CD14-positive monocyte (primary cell): ENCODE data around the gene CXCL10. TPM values are rescaled to one million over a fixed set of nuclear protein-coding genes. Genes with fewer than 3 reads are reported as not detected.

Experiments
- DNase-seq, 3 donors: peaks; one replicate each; pipeline ENCODE4 v3.0.0-alpha.2; 2011 to 2022
- H2AFZ ChIP-seq: 2 replicates; pipeline ENCODE4 v1.6.0; 2012; ENCODE audit warnings: mild to moderate bottlenecking, low read depth, low read length, inconsistent platforms; ENCODE audit not compliant: insufficient read depth, poor library complexity, severe bottlenecking
- H3K27ac ChIP-seq, 2 donors: 1 replicate in 1 of 2; 2 replicates in 1 of 2; pipeline ENCODE4 v1.5.1; 2012 to 2013; ENCODE audit warnings: low read length in 2 of 2, control low read depth in 1 of 2, inconsistent platforms in 1 of 2, low read depth in 1 of 2, mild to moderate bottlenecking in 1 of 2
- H3K27me3 ChIP-seq, 2 donors: one replicate each; pipeline versions ENCODE4 v1.6.0 to v1.6.1; 2011 to 2013; ENCODE audit warnings: low read length in 2 of 2; ENCODE audit not compliant: control insufficient read depth in 2 of 2, insufficient read depth in 2 of 2
- H3K36me3 ChIP-seq, 2 donors: replicated peaks in 1 of 2; 1 replicate in 1 of 2; 2 replicates in 1 of 2; pipeline versions ENCODE4 v1.5.1 to v1.6.1; 2012 to 2013; ENCODE audit warnings: low read length in 2 of 2, control low read depth in 1 of 2, inconsistent platforms in 1 of 2, mild to moderate bottlenecking in 1 of 2; ENCODE audit not compliant: insufficient read depth in 2 of 2, control insufficient read depth in 1 of 2
- H3K4me1 ChIP-seq, 2 donors: 1 replicate in 1 of 2; 2 replicates in 1 of 2; pipeline versions ENCODE4 v1.5.1 to v1.6.1; 2012 to 2013; ENCODE audit warnings: low read length in 2 of 2, control low read depth in 1 of 2, inconsistent platforms in 1 of 2, mild to moderate bottlenecking in 1 of 2, moderate library complexity in 1 of 2; ENCODE audit not compliant: insufficient read depth in 2 of 2, control insufficient read depth in 1 of 2
- H3K4me2 ChIP-seq: replicated peaks from 2 replicates; pipeline ENCODE3; 2012; ENCODE audit warnings: low read length, moderate library complexity, mild to moderate bottlenecking; ENCODE audit not compliant: poor library complexity, severe bottlenecking; ENCODE audit errors: extremely low read depth
- H3K4me3 ChIP-seq, 3 experiments: fragments of 200-600 bp in 1 of 3; sonication (generic) in 1 of 3; replicated peaks in 1 of 3; 1 replicate in 2 of 3; 2 replicates in 1 of 3; pipeline ENCODE4 v1.5.1; 2011 to 2013; ENCODE audit warnings: low read length in 3 of 3, mild to moderate bottlenecking in 3 of 3, control low read depth in 2 of 3, low read depth in 2 of 3, inconsistent platforms in 1 of 3, moderate library complexity in 1 of 3
- H3K79me2 ChIP-seq: 2 replicates; pipeline ENCODE4 v1.6.0; 2012; ENCODE audit warnings: mild to moderate bottlenecking, control low read depth, inconsistent platforms, low read length, moderate library complexity; ENCODE audit not compliant: insufficient read depth
- H3K9ac ChIP-seq: 2 replicates; pipeline ENCODE4 v1.6.0; 2017; ENCODE audit warnings: low read length, mild to moderate bottlenecking; ENCODE audit not compliant: insufficient read depth, poor library complexity, severe bottlenecking
- H3K9me3 ChIP-seq, 2 donors: replicated peaks in 1 of 2; 1 replicate in 1 of 2; 2 replicates in 1 of 2; pipeline versions ENCODE4 v1.5.1 to v1.6.1; 2012 to 2013; ENCODE audit warnings: low read length in 2 of 2, control low read depth in 1 of 2; ENCODE audit not compliant: control insufficient read depth in 1 of 2, insufficient read depth in 1 of 2
- H4K20me1 ChIP-seq: 2 replicates; pipeline ENCODE4 v1.6.0; 2012; ENCODE audit warnings: mild to moderate bottlenecking, low read length, control low read depth, moderate library complexity; ENCODE audit not compliant: insufficient read depth
- H3K27ac Mint-ChIP-seq, 7 donors: one replicate each; pipeline ENCODE4 v1.8.0; 2020; ENCODE audit warnings: mild to moderate bottlenecking in 7 of 7, mixed read lengths in 7 of 7, moderate library complexity in 6 of 7, inconsistent platforms in 2 of 7
- H3K27me3 Mint-ChIP-seq, 3 donors: one replicate each; pipeline ENCODE4 v1.8.0; 2021 to 2022; ENCODE audit warnings: low read depth in 3 of 3, mild to moderate bottlenecking in 3 of 3, mixed read lengths in 3 of 3, moderate library complexity in 3 of 3, inconsistent platforms in 1 of 3
- H3K36me3 Mint-ChIP-seq, 2 donors: one replicate each; pipeline ENCODE4 v1.8.0; 2020; ENCODE audit warnings: mixed read lengths in 2 of 2, inconsistent platforms in 1 of 2, mild to moderate bottlenecking in 1 of 2
- H3K4me1 Mint-ChIP-seq: one replicate; pipeline ENCODE4 v1.8.0; 2020; ENCODE audit warnings: mild to moderate bottlenecking, mixed read lengths
- H3K4me3 Mint-ChIP-seq, 2 donors: one replicate each; pipeline ENCODE4 v1.8.0; 2020; ENCODE audit warnings: mild to moderate bottlenecking in 2 of 2, mixed read lengths in 2 of 2, moderate library complexity in 1 of 2
- H3K9me3 Mint-ChIP-seq, 7 donors: one replicate each; pipeline ENCODE4 v1.8.0; 2020 to 2022; ENCODE audit warnings: mixed read lengths in 7 of 7, mild to moderate bottlenecking in 6 of 7, moderate library complexity in 6 of 7, inconsistent platforms in 2 of 7
- CTCF ChIP-seq: fragments of 200-600 bp; IDR thresholded peaks from one replicate; pipeline ENCODE4 v1.8.0; 2022; ENCODE audit warnings: antibody characterized with exemption, mild to moderate bottlenecking
- WGBS: methylation state at CpG from one replicate; pipeline ENCODE4 v1.1.5; 2013; ENCODE audit warnings: missing lambda C conversion rate; ENCODE audit not compliant: insufficient coverage; 5-methylcytosine and 5-hydroxymethylcytosine counted together
- intact Hi-C, 2 donors: fragments of 100-400 bp; cut with micrococcal nuclease; formaldehyde crosslinking; loops; one replicate each; pipeline versions ENCODE4 v1.15.0 to v1.15.1; 2023
- polyA minus RNA-seq: library from RNA; depleted of rRNA, polyadenylated mRNA; stranded (reverse); fragments of >200 nt; gene quantifications from 2 replicates; pipeline ENCODE4 v1.2.3, GENCODE V29; 2012
- polyA plus RNA-seq, 3 donors: library from polyadenylated mRNA; depleted of rRNA in 1 of 3; unstranded in 2 of 3; stranded (reverse) in 1 of 3; fragments of 300-500 nt in 2 of 3; fragments of >200 nt in 1 of 3; fragmentation: Illumina TruSeq in 2 of 3; gene quantifications; 1 replicate in 2 of 3; 2 replicates in 1 of 3; pipeline ENCODE4 v1.2.3, GENCODE V29; 2012 to 2021
- total RNA-seq, 12 experiments: library from RNA in 1 of 12; stranded (reverse) in 1 of 12; fragments of 120-200 nt in 1 of 12; gene quantifications; one replicate each; pipeline ENCODE4 v1.2.4 and lab custom pipeline; 2013 to 2026; ENCODE audit warnings: mixed read lengths in 6 of 12, inconsistent platforms in 1 of 12

Gene CXCL10
- total RNA-seq (2013): 24.2 TPM
- polyA plus RNA-seq: 10 to 100 TPM in 2 of 3 donors, 1 to 10 TPM in 1; 5.5 to 16.5 (median 16.3) TPM
- polyA minus RNA-seq: 4.6 and 7.5 TPM in 2 replicates
- total RNA-seq (lab: John Stamatoyannopoulos, UW): 2.5 to 84.8 (median 7.5) reads per million in 11 experiments

GRCh38 chr4:76023389-76023788, at the start of gene CXCL10:
TSS of gene CXCL10 (minus strand) at chr4:76023497. CDS start at chr4:76023431, 66 bp downstream.
- Histone ChIP-seq H2AFZ (no peak within 1 kb of the TSS), H3K79me2 (no peaks in the 10 kb centered on the region), H3K9ac (no peak within 1 kb of the TSS), H3K4me1 (peaks cover 19 to 21% of the 10 kb centered on the region in 2 donors), H3K4me2 (peak within 1 kb of the TSS; percentile 49), H3K27ac (no peak within 1 kb of the TSS), H4K20me1 (no peaks in the 10 kb centered on the region), H3K27me3 (no peaks in the 10 kb centered on the region), H3K9me3 (no peaks in the 10 kb centered on the region), H3K36me3 (no peaks in the 10 kb centered on the region), H3K4me3 (peak within 1 kb of the TSS in 1 of 3 experiments; percentile 39)
- Mint-ChIP-seq H3K9me3 (no peaks in the 10 kb centered on the region), H3K36me3 (peaks cover 0 to 2% of the 10 kb centered on the region in 2 donors), H3K4me1 (peaks cover 53% of the 10 kb centered on the region), H3K4me3 (peak within 1 kb of the TSS in 1 of 2 donors; percentile 42), H3K27ac (peak within 1 kb of the TSS in 4 of 7 donors; percentile 26 to 79 (median 58)), H3K27me3 (peaks cover 0 to 4% (median 1%) of the 10 kb centered on the region in 3 donors)
- peak; percentile 32 to 89 (median 55) for DNase-seq
- WGBS: no CpG with 5 or more reads among the region's 3 CpGs
- no peak for TF ChIP-seq CTCF
- intact Hi-C loops: no loop called here

GRCh38 chr4:76072760-76073159, 49.5 kb upstream of the CXCL10 start:
- Histone ChIP-seq H3K36me3 (no peaks in the 10 kb centered on the region), H3K9ac (no peak overlapping the region), H3K4me1 (peaks cover 0 to 3% of the 10 kb centered on the region in 2 donors), H2AFZ (no peak overlapping the region), H3K27ac (no peak overlapping the region), H3K79me2 (no peaks in the 10 kb centered on the region), H4K20me1 (no peaks in the 10 kb centered on the region), H3K4me2 (no peak overlapping the region), H3K27me3 (no peaks in the 10 kb centered on the region), H3K9me3 (no peaks in the 10 kb centered on the region), H3K4me3 (no peak overlapping the region)
- Mint-ChIP-seq H3K27ac (no peak overlapping the region), H3K4me1 (peaks cover 8% of the 10 kb centered on the region), H3K4me3 (no peak overlapping the region), H3K36me3 (no peaks in the 10 kb centered on the region), H3K9me3 (peaks cover 0 to 2% (median 0%) of the 10 kb centered on the region in 7 donors), H3K27me3 (peaks cover 0 to 5% (median 0%) of the 10 kb centered on the region in 3 donors)
- no peak for DNase-seq
- no peak for TF ChIP-seq CTCF
- intact Hi-C loops: no loop called here
- 100% methylated on average over 2 of the region's 4 CpGs for WGBS
